Endodermal cell (in vitro differentiated cells): Measurements from ENCODE around the gene CMA1. TPM values are rescaled to one million over a fixed set of nuclear protein-coding genes. Genes with fewer than 3 reads are reported as not detected.
A peak's percentile ranks its signal among the peaks of the same experiment; 100 is the strongest.
"Not testable (repeated sequence)": the region's sequence is repeated elsewhere in the genome, so short reads cannot be mapped to it uniquely, and the experiment has no call there.

Experiments used
- DNase-seq: peaks from one replicate; pipeline ENCODE4 v3.0.0-alpha.2; 2017
- H3K27ac ChIP-seq: 2 replicates; pipeline ENCODE4 v1.5.1; 2013; ENCODE audit warnings: mild to moderate bottlenecking, low read depth, low read length, moderate library complexity
- H3K27me3 ChIP-seq: 2 replicates; pipeline ENCODE4 v1.6.1; 2013; ENCODE audit warnings: mild to moderate bottlenecking, low read length, moderate library complexity; ENCODE audit not compliant: insufficient read depth, control insufficient read depth, poor library complexity, severe bottlenecking
- H3K36me3 ChIP-seq: 2 replicates; pipeline ENCODE4 v1.7.0; 2013; ENCODE audit warnings: mild to moderate bottlenecking, low read length, moderate library complexity; ENCODE audit not compliant: control insufficient read depth, insufficient read depth
- H3K4me1 ChIP-seq: one replicate; pipeline ENCODE4 v1.7.0; 2013; ENCODE audit warnings: low read length; ENCODE audit not compliant: control insufficient read depth, insufficient read depth
- H3K4me3 ChIP-seq: 2 replicates; pipeline ENCODE4 v1.5.1; 2013; ENCODE audit warnings: mild to moderate bottlenecking, low read length, moderate library complexity
- H3K9ac ChIP-seq: 2 replicates; pipeline ENCODE4 v1.6.1; 2013; ENCODE audit warnings: mild to moderate bottlenecking, low read length, moderate library complexity; ENCODE audit not compliant: poor library complexity, severe bottlenecking; ENCODE audit errors: extremely low read depth
- H3K9me3 ChIP-seq: 2 replicates; pipeline ENCODE4 v1.6.1; 2013; ENCODE audit warnings: mild to moderate bottlenecking, low read length, moderate library complexity; ENCODE audit not compliant: control insufficient read depth
- H3K27ac Mint-ChIP-seq: 2 replicates; pipeline ENCODE4 v1.8.0; 2020; ENCODE audit warnings: mixed read lengths
- H3K27me3 Mint-ChIP-seq: 2 replicates; pipeline ENCODE4 v1.8.0; 2021; ENCODE audit warnings: mild to moderate bottlenecking, mixed read lengths; ENCODE audit not compliant: insufficient read depth
- H3K36me3 Mint-ChIP-seq: 2 replicates; pipeline ENCODE4 v1.8.0; 2020; ENCODE audit warnings: low read depth, mixed read lengths
- H3K4me1 Mint-ChIP-seq: 2 replicates; pipeline ENCODE4 v1.8.0; 2020; ENCODE audit warnings: mixed read lengths
- H3K4me3 Mint-ChIP-seq: 2 replicates; pipeline ENCODE4 v1.8.0; 2020; ENCODE audit warnings: mild to moderate bottlenecking, moderate library complexity, mixed read lengths
- H3K9me3 Mint-ChIP-seq: 2 replicates; pipeline ENCODE4 v1.8.0; 2020; ENCODE audit warnings: mild to moderate bottlenecking, mixed read lengths
- WGBS, 2 experiments: methylation state at CpG; one replicate each; pipeline versions ENCODE4 v1.1.5 to v1.1.7; 2013; ENCODE audit warnings: missing lambda C conversion rate in 2 of 2, mixed read lengths in 1 of 2; ENCODE audit not compliant: insufficient coverage in 1 of 2, insufficient read length in 1 of 2; 5-methylcytosine and 5-hydroxymethylcytosine counted together
- total RNA-seq, 2 donors: library from RNA; stranded (reverse); fragmentation: NEBNext Ultra II Directional in 1 of 2; extraction: Animal tissue kit (Norgen Biotek cat#: 25700) in 1 of 2; gene quantifications; 2 replicates in 1 of 2; 3 replicates in 1 of 2; pipeline ENCODE4 v1.2.1, GENCODE V29; 2021
- TF ChIP-seq, protein P1 (sequence below): fragments of 200-600 bp; sonication (generic); conservative IDR thresholded peaks from 2 replicates; pipeline ENCODE4 v1.5.0; 2021; ENCODE audit warnings: antibody characterized with exemption, mild to moderate bottlenecking

CMA1 gene
- total RNA-seq, 2 donors from 2014 or later: not detected

- Mint-ChIP-seq H3K9me3 (peaks cover 6% of the 10 kb centered on the region), H3K36me3 (no peaks in the 10 kb centered on the region), H3K27ac (no peak overlapping the region), H3K4me1 (peaks cover 10% of the 10 kb centered on the region), H3K27me3 (no peaks in the 10 kb centered on the region), H3K4me3 (no peak overlapping the region)
- TF ChIP-seq, protein P1, sequence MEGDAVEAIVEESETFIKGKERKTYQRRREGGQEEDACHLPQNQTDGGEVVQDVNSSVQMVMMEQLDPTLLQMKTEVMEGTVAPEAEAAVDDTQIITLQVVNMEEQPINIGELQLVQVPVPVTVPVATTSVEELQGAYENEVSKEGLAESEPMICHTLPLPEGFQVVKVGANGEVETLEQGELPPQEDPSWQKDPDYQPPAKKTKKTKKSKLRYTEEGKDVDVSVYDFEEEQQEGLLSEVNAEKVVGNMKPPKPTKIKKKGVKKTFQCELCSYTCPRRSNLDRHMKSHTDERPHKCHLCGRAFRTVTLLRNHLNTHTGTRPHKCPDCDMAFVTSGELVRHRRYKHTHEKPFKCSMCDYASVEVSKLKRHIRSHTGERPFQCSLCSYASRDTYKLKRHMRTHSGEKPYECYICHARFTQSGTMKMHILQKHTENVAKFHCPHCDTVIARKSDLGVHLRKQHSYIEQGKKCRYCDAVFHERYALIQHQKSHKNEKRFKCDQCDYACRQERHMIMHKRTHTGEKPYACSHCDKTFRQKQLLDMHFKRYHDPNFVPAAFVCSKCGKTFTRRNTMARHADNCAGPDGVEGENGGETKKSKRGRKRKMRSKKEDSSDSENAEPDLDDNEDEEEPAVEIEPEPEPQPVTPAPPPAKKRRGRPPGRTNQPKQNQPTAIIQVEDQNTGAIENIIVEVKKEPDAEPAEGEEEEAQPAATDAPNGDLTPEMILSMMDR: no peak
- H3K9ac ChIP-seq: no peak overlapping the region
- H3K27me3 ChIP-seq: no peaks in the 10 kb centered on the region
- no peaks in the 10 kb centered on the region for H3K4me1 ChIP-seq
- H3K36me3 ChIP-seq: no peaks in the 10 kb centered on the region
- DNase-seq: no peak
- no peak overlapping the region for H3K4me3 ChIP-seq
- 57 to 59% methylated on average over 3 of the region's 4 CpGs for WGBS, 2 experiments
- no peak overlapping the region for H3K27ac ChIP-seq
- no peaks in the 10 kb centered on the region for H3K9me3 ChIP-seq
These were observed 24.3 kb downstream of the CMA1 start for GRCh38 chr14:24483604-24484252.

GRCh38 chr14:24482699-24483303, 25.3 kb downstream of the CMA1 start:
- H3K9me3 ChIP-seq, H3K27ac Mint-ChIP-seq, H3K4me3 Mint-ChIP-seq, H3K4me1 ChIP-seq, H3K36me3 Mint-ChIP-seq, H3K27ac ChIP-seq, H3K27me3 ChIP-seq, H3K9ac ChIP-seq, DNase-seq, H3K36me3 ChIP-seq, H3K27me3 Mint-ChIP-seq, H3K4me1 Mint-ChIP-seq, H3K4me3 ChIP-seq: not testable (repeated sequence)
- H3K9me3 Mint-ChIP-seq: peaks cover 12% of the 10 kb centered on the region
- 94% methylated on average over 2 of the region's 2 CpGs; no CpG with 5 or more reads in 1 of the 2 experiments for WGBS, 2 experiments

DNA sequence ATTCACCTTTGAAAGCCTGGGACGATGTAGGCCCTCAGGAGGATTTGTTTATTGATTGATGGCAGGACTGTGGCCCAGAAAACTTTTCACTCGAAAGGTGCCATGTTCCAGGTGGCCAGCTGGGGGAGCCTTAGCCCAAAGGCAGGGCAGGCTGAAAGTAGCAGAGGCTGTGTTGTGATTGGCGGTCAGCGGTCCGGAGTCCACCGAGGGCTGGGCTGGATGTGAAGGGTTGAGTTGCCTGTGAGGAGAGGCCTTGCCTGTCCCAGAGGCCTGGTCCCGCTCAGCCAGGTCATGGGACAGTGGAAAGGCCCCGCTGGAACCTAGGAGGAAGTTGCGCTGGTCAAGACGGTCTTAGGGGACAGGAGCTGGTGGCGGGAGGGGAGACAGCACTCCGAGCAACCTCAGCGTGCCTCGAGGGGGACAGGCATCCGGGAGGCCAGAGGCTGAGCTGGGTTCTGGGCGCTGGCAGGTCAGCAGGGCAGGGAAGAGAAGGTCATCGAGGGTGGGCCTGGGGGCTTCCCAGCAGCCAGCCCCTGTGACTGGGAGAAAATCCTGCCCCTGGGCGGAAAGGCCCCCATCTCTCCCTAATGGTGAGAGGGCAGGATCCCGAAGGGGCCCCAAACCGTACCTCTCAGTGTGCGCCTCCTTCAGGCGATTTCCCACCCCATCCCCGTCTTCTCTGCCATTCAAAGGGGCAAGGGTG, 26.3 kb downstream of the CMA1 start:
- H3K4me3 Mint-ChIP-seq: no peak overlapping the region
- 68 to 86% methylated on average over 8 to 23 of the region's 23 CpGs for WGBS, 2 experiments
- no peak overlapping the region for H3K9ac ChIP-seq

GRCh38 chr14:24479999-24480398, 28.1 kb downstream of the CMA1 start:
- H3K27me3 Mint-ChIP-seq, H3K9ac ChIP-seq, H3K36me3 ChIP-seq, H3K4me1 ChIP-seq, H3K27ac Mint-ChIP-seq, H3K4me1 Mint-ChIP-seq, H3K36me3 Mint-ChIP-seq, H3K27me3 ChIP-seq, DNase-seq, H3K4me3 ChIP-seq, H3K4me3 Mint-ChIP-seq, H3K9me3 ChIP-seq, H3K27ac ChIP-seq: not testable (repeated sequence)
- 0% methylated on average over 1 of the region's 1 CpG for WGBS, 2 experiments
- H3K9me3 Mint-ChIP-seq: peaks cover 12% of the 10 kb centered on the region

More for the DNA sequence above, 26.3 kb downstream of the CMA1 start:
- peak; percentile 96 for DNase-seq
- Histone ChIP-seq H3K36me3 (no peaks in the 10 kb centered on the region), H3K9me3 (no peaks in the 10 kb centered on the region), H3K4me3 (no peak overlapping the region), H3K27ac (no peak overlapping the region), H3K27me3 (no peaks in the 10 kb centered on the region), H3K4me1 (no peaks in the 10 kb centered on the region)
- TF ChIP-seq, protein P1: peak; percentile 85
- Mint-ChIP-seq H3K9me3 (peaks cover 12% of the 10 kb centered on the region), H3K4me1 (peaks cover 10% of the 10 kb centered on the region), H3K27me3 (no peaks in the 10 kb centered on the region), H3K27ac (no peak overlapping the region), H3K36me3 (no peaks in the 10 kb centered on the region)
